Psoas muscle (tissue), 8 donors: ENCODE data around the gene VPS51. TPM values are rescaled to one million over a fixed set of nuclear protein-coding genes. Genes with fewer than 3 reads are reported as not detected.

Source experiments
- ATAC-seq, 4 donors: fragments of 200-7000 bp; cut with Tn5 transposase; one replicate each; pipeline ENCODE4 v1.9.1; 2020; ENCODE audit warnings: moderate library complexity in 3 of 4, mild to moderate bottlenecking in 2 of 4
- DNase-seq, 2 donors: peaks; one replicate each; pipeline ENCODE4 v3.0.0-alpha.2; 2020
- H3K27ac ChIP-seq: fragments of 200-600 bp; one replicate; pipeline ENCODE4 v1.8.0; 2022
- H3K27me3 ChIP-seq, 3 donors: fragments of 200-600 bp in 1 of 3; one replicate each; pipeline versions ENCODE4 v1.6.1 to v1.8.0; 2013 to 2022; ENCODE audit warnings: low read length in 2 of 3, mild to moderate bottlenecking in 2 of 3, moderate library complexity in 1 of 3; ENCODE audit not compliant: insufficient read depth in 3 of 3
- H3K36me3 ChIP-seq, 2 donors: fragments of 200-600 bp in 1 of 2; one replicate each; pipeline versions ENCODE4 v1.6.1 to v1.8.0; 2013 to 2022; ENCODE audit warnings: low read depth in 1 of 2, mild to moderate bottlenecking in 1 of 2, moderate library complexity in 1 of 2; ENCODE audit not compliant: insufficient read depth in 1 of 2
- H3K4me1 ChIP-seq: fragments of 200-600 bp; one replicate; pipeline ENCODE4 v1.8.0; 2022
- H3K4me3 ChIP-seq: fragments of 200-600 bp; one replicate; pipeline ENCODE4 v1.8.0; 2022; ENCODE audit warnings: mild to moderate bottlenecking
- H3K9me3 ChIP-seq: fragments of 200-600 bp; one replicate; pipeline ENCODE4 v1.8.0; 2022
- CTCF ChIP-seq: fragments of 200-600 bp; IDR thresholded peaks from one replicate; pipeline ENCODE4 v1.8.0; 2022; ENCODE audit warnings: antibody characterized with exemption
- WGBS, 3 donors: extraction: QIAGEN DNeasy Blood & Tissue Kit; methylation state at CpG; one replicate each; pipeline versions ENCODE4 v1.1.6 to v1.1.7; 2013; 5-methylcytosine and 5-hydroxymethylcytosine counted together
- intact Hi-C, 2 donors: fragments of 100-400 bp; cut with DNase I; formaldehyde crosslinking; loops; one replicate each; pipeline versions ENCODE4 v1.11.0 to v1.14.2; 2022
- polyA plus RNA-seq, 3 donors: library from polyadenylated mRNA; stranded (reverse); fragments of 200-250 nt; gene quantifications; one replicate each; pipeline ENCODE4 v1.2.3, GENCODE V29; 2013
- total RNA-seq, 4 donors: library from RNA; stranded (reverse); fragmentation: NEBNext Ultra II Directional in 2 of 4; extraction: Animal tissue kit (Norgen Biotek cat#: 25700) in 2 of 4; gene quantifications; one replicate each; pipeline versions ENCODE4 v1.2.1 to v1.2.4, GENCODE V29; 2021 to 2023
- donor health status: healthy with polysubstance abuse.
- donor health status: DM: no; HTN: no; CAD: no; lungs with moderate emphysema.
- donor health status: Bipolar disorder and iron deficiency.
- donor health status: healthy.
- donor health status: DM: yes; HTN: yes; CAD: no.
- donor health status: DM: no; HTN: no; CAD: no.
- donor health status: DM: no; HTN: no; CAD: no.
- donor health status: DM: yes; HTN: yes; CAD: no.

The VPS51 gene
- total and polyA plus RNA-seq, 7 donors = 60.3 to 110 (median 90.5) TPM

- H3K36me3 ChIP-seq = no peaks in the 10 kb centered on the region
- no peaks in the 10 kb centered on the region for H3K4me1 ChIP-seq
- no peak overlapping the region for H3K4me3 ChIP-seq
- WGBS, 3 donors = 64 to 70% (median 69%) methylated on average over 9 of the region's 9 CpGs
- no peaks in the 10 kb centered on the region for H3K27me3 ChIP-seq
- H3K9me3 ChIP-seq = no peaks in the 10 kb centered on the region
- ATAC-seq (no peak), DNase-seq (no peak)
- no peak for TF ChIP-seq CTCF
- no peak overlapping the region for H3K27ac ChIP-seq
- intact Hi-C loops = no loop called here
Measured at GRCh38 chr11:65069217-65069616, 26.8 kb upstream of the VPS51 start.

GRCh38 chr11:65071907-65072630, 23.9 kb upstream of the VPS51 start:
- Histone ChIP-seq H3K36me3 (no peaks in the 10 kb centered on the region), H3K27ac (no peak overlapping the region), H3K4me3 (no peak overlapping the region), H3K27me3 (no peaks in the 10 kb centered on the region), H3K9me3 (no peaks in the 10 kb centered on the region), H3K4me1 (no peaks in the 10 kb centered on the region)
- intact Hi-C loops = no loop called here
- TF ChIP-seq CTCF = no peak
- ATAC-seq (no peak), DNase-seq (no peak)
- WGBS, 3 donors = 53 to 57% (median 55%) methylated on average over 4 of the region's 4 CpGs

GRCh38 chr11:65072631-65072966, 23.4 kb upstream of the VPS51 start:
- no peak overlapping the region for H3K4me3 ChIP-seq
- ATAC-seq = no peak

GRCh38 chr11:65077451-65077850, 18.6 kb upstream of the VPS51 start:
- no peaks in the 10 kb centered on the region for H3K9me3 ChIP-seq
- no peak for DNase-seq
- intact Hi-C loops = loop anchor here in 1 of 2 donors (5.0 kb wide), 1 partner anchor 55 kb away; no protein-coding TSS in a partner anchor
- ATAC-seq = no peak
- H3K4me1 ChIP-seq = no peaks in the 10 kb centered on the region
- H3K36me3 ChIP-seq = no peaks in the 10 kb centered on the region
- H3K27ac ChIP-seq = no peak overlapping the region
- H3K27me3 ChIP-seq = no peaks in the 10 kb centered on the region
- no peak for TF ChIP-seq CTCF
- no peak overlapping the region for H3K4me3 ChIP-seq
- whole genome bisulfite sequencing, 3 donors = 67 to 74% (median 73%) methylated on average over 4 of the region's 4 CpGs

More at GRCh38 chr11:65072631-65072966, 23.4 kb upstream of the VPS51 start:
- Histone ChIP-seq H3K27ac (no peak overlapping the region), H3K36me3 (no peaks in the 10 kb centered on the region), H3K27me3 (no peaks in the 10 kb centered on the region), H3K9me3 (no peaks in the 10 kb centered on the region), H3K4me1 (no peaks in the 10 kb centered on the region)
- 54 to 74% (median 63%) methylated on average over 1 of the region's 1 CpG for WGBS, 3 donors
- no peak for TF ChIP-seq CTCF
- intact Hi-C loops = no loop called here
- no peak for DNase-seq

GRCh38 chr11:65078151-65078550, 17.9 kb upstream of the VPS51 start:
- Histone ChIP-seq H3K9me3 (no peaks in the 10 kb centered on the region), H3K4me1 (peaks cover 2% of the 10 kb centered on the region), H3K27ac (no peak overlapping the region), H3K27me3 (no peaks in the 10 kb centered on the region), H3K36me3 (no peaks in the 10 kb centered on the region), H3K4me3 (no peak overlapping the region)
- WGBS, 3 donors = 62 to 75% (median 63%) methylated on average over 3 of the region's 3 CpGs
- DNase-seq (peak in 1 of 2 donors; percentile 39), ATAC-seq (peak; percentile 34 to 72 (median 58))
- peak; percentile 40 for TF ChIP-seq CTCF
- intact Hi-C loops = loop anchor here in 1 of 2 donors (5.0 kb wide), 1 partner anchor 56 kb away; no protein-coding TSS in a partner anchor
